Astrocyte (in vitro differentiated cells and primary cell): Measurements from ENCODE around the gene ZNF177.

Source experiments
- EZH2 ChIP-seq: IDR thresholded peaks from 2 replicates; pipeline ENCODE4 v1.6.1; 2012; ENCODE audit warnings: mild to moderate bottlenecking, low read length, inconsistent platforms; ENCODE audit not compliant: insufficient read depth
- TF ChIP-seq, protein P1 (sequence below): IDR thresholded peaks from 2 replicates; pipeline ENCODE4 v1.5.1; 2011; ENCODE audit warnings: low read depth, mild to moderate bottlenecking, inconsistent platforms, low read length, moderate library complexity; ENCODE audit not compliant: insufficient read depth

- TF ChIP-seq, protein P1, sequence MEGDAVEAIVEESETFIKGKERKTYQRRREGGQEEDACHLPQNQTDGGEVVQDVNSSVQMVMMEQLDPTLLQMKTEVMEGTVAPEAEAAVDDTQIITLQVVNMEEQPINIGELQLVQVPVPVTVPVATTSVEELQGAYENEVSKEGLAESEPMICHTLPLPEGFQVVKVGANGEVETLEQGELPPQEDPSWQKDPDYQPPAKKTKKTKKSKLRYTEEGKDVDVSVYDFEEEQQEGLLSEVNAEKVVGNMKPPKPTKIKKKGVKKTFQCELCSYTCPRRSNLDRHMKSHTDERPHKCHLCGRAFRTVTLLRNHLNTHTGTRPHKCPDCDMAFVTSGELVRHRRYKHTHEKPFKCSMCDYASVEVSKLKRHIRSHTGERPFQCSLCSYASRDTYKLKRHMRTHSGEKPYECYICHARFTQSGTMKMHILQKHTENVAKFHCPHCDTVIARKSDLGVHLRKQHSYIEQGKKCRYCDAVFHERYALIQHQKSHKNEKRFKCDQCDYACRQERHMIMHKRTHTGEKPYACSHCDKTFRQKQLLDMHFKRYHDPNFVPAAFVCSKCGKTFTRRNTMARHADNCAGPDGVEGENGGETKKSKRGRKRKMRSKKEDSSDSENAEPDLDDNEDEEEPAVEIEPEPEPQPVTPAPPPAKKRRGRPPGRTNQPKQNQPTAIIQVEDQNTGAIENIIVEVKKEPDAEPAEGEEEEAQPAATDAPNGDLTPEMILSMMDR: no peak
- TF ChIP-seq EZH2: no peak
Observed at GRCh38 chr19:9430444-9430843, 67.6 kb downstream of the ZNF177 start.
